SJSA1 (cell line): ENCODE results near the gene SNU13. TPM values are rescaled to one million over a fixed set of nuclear protein-coding genes. Genes with fewer than 3 reads are reported as not detected.
A peak's percentile ranks its signal among the peaks of the same experiment; 100 is the strongest.
"Not testable (repeated sequence)": the region's sequence is repeated elsewhere in the genome, so short reads cannot be mapped to it uniquely, and the experiment has no call there.

Experiments used
- DNase-seq, 2 experiments: peaks; one replicate each; pipeline ENCODE4 v3.0.0-alpha.2; 2015 to 2020; ENCODE audit warnings: low spot score in 2 of 2, low read depth in 1 of 2
- H3K27ac ChIP-seq: fragments of 250-450 bp; sonication (Bioruptor Pico); 2 replicates; pipeline ENCODE4 v1.5.1; 2020; ENCODE audit warnings: mild to moderate bottlenecking, moderate library complexity
- H3K27me3 ChIP-seq: fragments of 250-450 bp; sonication (Bioruptor Pico); replicated peaks from 2 replicates; pipeline ENCODE4 v1.5.1; 2020; ENCODE audit warnings: mild to moderate bottlenecking, moderate library complexity
- H3K36me3 ChIP-seq: fragments of 250-450 bp; sonication (Bioruptor Pico); 2 replicates; pipeline ENCODE4 v1.5.1; 2020; ENCODE audit warnings: mild to moderate bottlenecking
- H3K4me1 ChIP-seq: fragments of 250-450 bp; sonication (Bioruptor Pico); replicated peaks from 2 replicates; pipeline ENCODE4 v1.6.1; 2021; ENCODE audit warnings: mild to moderate bottlenecking
- H3K4me3 ChIP-seq: fragments of 250-450 bp; sonication (Bioruptor Pico); 2 replicates; pipeline ENCODE4 v1.5.1; 2020; ENCODE audit warnings: mild to moderate bottlenecking
- H3K9me3 ChIP-seq: fragments of 250-450 bp; sonication (Bioruptor Pico); replicated peaks from 2 replicates; pipeline ENCODE4 v1.5.1; 2020; ENCODE audit warnings: mild to moderate bottlenecking
- total RNA-seq: library from RNA; depleted of rRNA; stranded (reverse); fragments of >200 nt; shearing (Covaris generic); gene quantifications from 2 replicates; pipeline ENCODE4 v1.2.3, GENCODE V29; 2014

The SNU13 gene
- total RNA-seq, 1 experiment from 2014 or later, result 179 TPM

- peaks cover 40% of the 10 kb centered on the region for H3K36me3 ChIP-seq
- DNase-seq, result peak; percentile 92 to 99
- H3K4me1 ChIP-seq, result peaks cover 71% of the 10 kb centered on the region
- no peaks in the 10 kb centered on the region for H3K27me3 ChIP-seq
- H3K27ac ChIP-seq, result peak overlapping the region; percentile 97
- no peak overlapping the region for H3K4me3 ChIP-seq
- H3K9me3 ChIP-seq, result no peaks in the 10 kb centered on the region
These were observed 19.4 kb downstream of the SNU13 start for GRCh38 chr22:41668971-41669911.

DNA sequence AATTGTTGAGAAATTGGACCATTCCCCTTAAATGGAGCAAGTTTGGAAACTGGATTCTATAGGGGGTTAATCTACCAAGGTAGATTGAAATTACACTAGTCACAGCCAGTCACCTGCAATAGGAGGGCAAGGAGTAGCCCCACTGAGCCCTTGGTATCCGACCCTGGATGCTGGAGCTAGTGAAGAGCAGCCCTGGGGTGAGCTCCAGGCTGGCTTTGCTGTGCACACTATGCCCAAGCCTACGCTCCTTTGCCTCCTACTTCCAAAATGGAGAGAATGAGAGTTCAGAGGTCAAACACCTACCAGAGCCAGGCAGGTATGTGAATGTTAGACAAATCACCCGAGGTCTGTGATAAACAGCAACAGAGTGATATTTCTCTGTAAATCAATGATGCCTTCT is 23.7 kb downstream of the SNU13 start:
- Histone ChIP-seq H3K36me3 (peaks cover 63% of the 10 kb centered on the region), H3K9me3 (no peaks in the 10 kb centered on the region), H3K4me1 (peaks cover 36% of the 10 kb centered on the region), H3K4me3 (no peak overlapping the region), H3K27me3 (no peaks in the 10 kb centered on the region), H3K27ac (no peak overlapping the region)
- DNase-seq, result no peak

DNA sequence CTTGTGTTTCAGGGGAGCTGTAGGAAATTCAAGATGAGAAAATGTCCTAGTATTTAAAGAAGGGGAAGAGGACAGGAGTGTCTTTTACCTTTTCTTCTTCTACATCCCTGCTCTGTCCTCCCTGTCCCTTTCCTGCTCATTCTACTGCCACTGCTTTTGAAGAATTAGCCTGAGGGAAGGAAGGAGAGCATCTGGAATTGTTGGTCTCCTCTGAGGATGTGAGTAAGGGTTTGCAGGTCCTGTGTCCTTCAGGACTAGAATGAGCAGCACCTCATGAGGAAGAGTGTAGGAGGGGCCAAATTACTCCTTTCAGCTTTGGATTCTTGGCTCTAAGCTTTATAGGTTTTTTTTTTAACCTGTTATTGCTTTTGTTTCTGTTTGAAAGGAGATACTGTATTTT is 24.2 kb downstream of the SNU13 start:
- Histone ChIP-seq H3K27ac (no peak overlapping the region), H3K4me3 (no peak overlapping the region), H3K4me1 (peaks cover 31% of the 10 kb centered on the region), H3K9me3 (no peaks in the 10 kb centered on the region), H3K36me3 (peaks cover 68% of the 10 kb centered on the region), H3K27me3 (no peaks in the 10 kb centered on the region)
- DNase-seq, result no peak

DNA sequence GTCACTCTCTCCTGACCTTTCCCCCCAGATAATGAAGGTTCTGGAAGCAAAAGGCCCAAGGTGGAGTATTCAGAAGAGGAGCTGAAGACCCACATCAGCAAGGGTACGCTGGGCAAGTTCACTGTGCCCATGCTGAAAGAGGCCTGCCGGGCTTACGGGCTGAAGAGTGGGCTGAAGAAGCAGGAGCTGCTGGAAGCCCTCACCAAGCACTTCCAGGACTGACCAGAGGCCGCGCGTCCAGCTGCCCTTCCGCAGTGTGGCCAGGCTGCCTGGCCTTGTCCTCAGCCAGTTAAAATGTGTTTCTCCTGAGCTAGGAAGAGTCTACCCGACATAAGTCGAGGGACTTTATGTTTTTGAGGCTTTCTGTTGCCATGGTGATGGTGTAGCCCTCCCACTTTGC is 25.1 kb downstream of the SNU13 start:
- peaks cover 77% of the 10 kb centered on the region for H3K36me3 ChIP-seq

DNA sequence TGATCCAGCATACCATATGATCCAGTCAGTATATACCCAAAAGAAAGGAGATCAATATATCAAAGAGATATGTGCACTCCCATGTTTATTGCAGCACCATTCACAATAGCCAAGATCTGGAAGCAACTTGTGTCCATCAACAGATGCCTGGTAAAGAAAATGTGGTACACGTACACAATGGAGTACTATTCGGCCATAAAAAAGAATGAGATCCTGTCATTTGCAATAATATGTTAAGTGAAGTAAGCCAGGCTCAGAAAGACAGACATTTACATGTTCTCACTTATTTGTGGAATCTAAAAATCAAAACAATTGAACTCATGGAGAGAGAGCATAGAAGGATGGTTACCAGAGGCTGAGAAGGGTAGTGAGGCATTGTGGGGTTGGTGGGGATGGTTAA is 27.0 kb downstream of the SNU13 start:
- no peak for DNase-seq
- Histone ChIP-seq H3K4me1 (peaks cover 5% of the 10 kb centered on the region), H3K4me3 (no peak overlapping the region), H3K27me3 (no peaks in the 10 kb centered on the region), H3K36me3 (peaks cover 90% of the 10 kb centered on the region), H3K9me3 (no peaks in the 10 kb centered on the region), H3K27ac (no peak overlapping the region)

More for the DNA sequence above, 25.1 kb downstream of the SNU13 start:
- H3K27ac ChIP-seq, H3K4me3 ChIP-seq, H3K27me3 ChIP-seq, H3K9me3 ChIP-seq, DNase-seq: not testable (repeated sequence)
- peaks cover 24% of the 10 kb centered on the region for H3K4me1 ChIP-seq

GRCh38 chr22:41661088-41661487 is 27.6 kb downstream of the SNU13 start:
- Histone ChIP-seq H3K27me3 (no peaks in the 10 kb centered on the region), H3K9me3 (no peaks in the 10 kb centered on the region), H3K4me3 (no peak overlapping the region), H3K4me1 (no peaks in the 10 kb centered on the region), H3K27ac (no peak overlapping the region), H3K36me3 (peaks cover 93% of the 10 kb centered on the region)
- DNase-seq, result no peak

DNA sequence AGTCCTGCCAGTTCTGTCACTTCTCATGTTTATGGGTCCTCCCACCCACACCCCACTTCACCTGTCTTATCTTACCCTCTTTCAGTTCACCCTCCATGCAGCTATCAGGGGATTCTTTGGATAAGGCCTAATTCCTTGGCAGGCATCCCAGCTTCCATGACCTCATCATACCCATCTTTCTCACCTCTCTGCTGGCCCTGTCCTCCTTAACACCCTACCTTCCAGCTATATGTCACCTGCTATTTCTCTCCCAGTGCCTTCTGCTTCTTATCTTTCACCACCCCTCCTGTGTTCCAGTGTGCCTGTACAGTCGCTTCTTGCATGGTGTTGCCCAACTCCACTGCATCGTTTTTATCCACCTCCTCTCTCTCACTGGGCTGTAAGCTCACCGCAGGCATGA is 28.3 kb downstream of the SNU13 start:
- Histone ChIP-seq H3K27ac (no peak overlapping the region), H3K4me3 (no peak overlapping the region), H3K36me3 (peaks cover 97% of the 10 kb centered on the region), H3K27me3 (no peaks in the 10 kb centered on the region), H3K9me3 (no peaks in the 10 kb centered on the region), H3K4me1 (no peaks in the 10 kb centered on the region)
- no peak for DNase-seq

DNA sequence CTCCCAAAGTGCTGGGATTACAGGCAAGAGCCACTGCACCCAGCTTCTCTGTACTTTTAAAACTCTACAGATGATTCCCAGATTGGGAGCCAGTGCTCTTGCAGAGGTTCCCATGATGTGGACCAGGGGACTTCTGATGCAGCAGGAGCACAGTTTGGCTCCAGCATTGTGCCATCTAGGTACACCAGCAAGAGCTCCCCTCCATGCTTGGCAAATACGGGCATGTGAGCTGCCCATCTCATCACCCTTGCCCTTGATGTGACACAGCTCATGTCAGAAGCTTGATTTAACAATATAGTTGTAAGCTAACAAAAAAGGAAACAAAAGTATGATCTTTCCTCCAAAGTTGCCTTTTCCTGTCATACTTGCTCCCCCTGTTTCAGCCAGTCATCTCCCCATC is 28.7 kb downstream of the SNU13 start:
- Histone ChIP-seq H3K4me3 (no peak overlapping the region), H3K27me3 (no peaks in the 10 kb centered on the region), H3K9me3 (no peaks in the 10 kb centered on the region), H3K27ac (no peak overlapping the region), H3K4me1 (no peaks in the 10 kb centered on the region), H3K36me3 (peaks cover 97% of the 10 kb centered on the region)
- DNase-seq, result no peak

GRCh38 chr22:41658869-41659268 is 29.8 kb downstream of the SNU13 start:
- Histone ChIP-seq H3K36me3 (peaks cover 98% of the 10 kb centered on the region), H3K9me3 (no peaks in the 10 kb centered on the region), H3K4me3 (no peak overlapping the region), H3K4me1 (no peaks in the 10 kb centered on the region), H3K27ac (no peak overlapping the region), H3K27me3 (no peaks in the 10 kb centered on the region)
- no peak for DNase-seq

- Histone ChIP-seq H3K36me3 (peaks cover 98% of the 10 kb centered on the region), H3K4me1 (no peaks in the 10 kb centered on the region), H3K9me3 (no peaks in the 10 kb centered on the region), H3K27me3 (no peaks in the 10 kb centered on the region), H3K4me3 (no peak overlapping the region), H3K27ac (no peak overlapping the region)
- no peak for DNase-seq
These were observed 31.0 kb downstream of the SNU13 start for GRCh38 chr22:41657709-41658108.

- Histone ChIP-seq H3K36me3 (peaks cover 98% of the 10 kb centered on the region), H3K9me3 (no peaks in the 10 kb centered on the region), H3K4me1 (no peaks in the 10 kb centered on the region), H3K27me3 (no peaks in the 10 kb centered on the region), H3K4me3 (no peak overlapping the region), H3K27ac (no peak overlapping the region)
- no peak for DNase-seq
These were observed 32.1 kb downstream of the SNU13 start for GRCh38 chr22:41656556-41656955.

DNA sequence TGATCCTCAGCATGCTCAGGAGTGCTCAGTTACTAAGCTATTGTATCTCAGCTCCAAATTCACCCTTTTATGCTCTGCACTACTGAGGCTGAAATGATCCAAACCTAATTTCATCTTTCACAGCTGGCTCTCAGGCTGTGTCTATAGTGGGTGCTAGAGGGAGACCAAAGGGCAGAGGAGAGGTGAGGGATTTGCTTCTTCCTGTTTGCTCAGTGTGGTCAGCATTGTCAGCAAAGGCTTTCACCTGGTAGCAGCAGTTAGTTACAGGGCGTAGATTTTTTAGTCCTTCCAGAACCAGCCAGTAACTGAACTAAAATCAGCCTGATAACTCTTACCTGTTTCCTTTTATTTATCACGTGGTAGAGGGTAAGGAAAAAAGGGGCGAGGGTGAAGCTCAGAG is 34.3 kb downstream of the SNU13 start:
- no peaks in the 10 kb centered on the region for H3K27me3 ChIP-seq
- peaks cover 94% of the 10 kb centered on the region for H3K36me3 ChIP-seq
- no peak for DNase-seq
- H3K4me3 ChIP-seq, result no peak overlapping the region
- no peaks in the 10 kb centered on the region for H3K9me3 ChIP-seq
- no peak overlapping the region for H3K27ac ChIP-seq
- H3K4me1 ChIP-seq, result no peaks in the 10 kb centered on the region

GRCh38 chr22:41650821-41651220 is 37.8 kb downstream of the SNU13 start:
- DNase-seq, result no peak
- no peaks in the 10 kb centered on the region for H3K27me3 ChIP-seq
- peaks cover 92% of the 10 kb centered on the region for H3K36me3 ChIP-seq
- H3K9me3 ChIP-seq, result no peaks in the 10 kb centered on the region
- no peak overlapping the region for H3K4me3 ChIP-seq
- H3K4me1 ChIP-seq, result no peaks in the 10 kb centered on the region
- H3K27ac ChIP-seq, result no peak overlapping the region

DNA sequence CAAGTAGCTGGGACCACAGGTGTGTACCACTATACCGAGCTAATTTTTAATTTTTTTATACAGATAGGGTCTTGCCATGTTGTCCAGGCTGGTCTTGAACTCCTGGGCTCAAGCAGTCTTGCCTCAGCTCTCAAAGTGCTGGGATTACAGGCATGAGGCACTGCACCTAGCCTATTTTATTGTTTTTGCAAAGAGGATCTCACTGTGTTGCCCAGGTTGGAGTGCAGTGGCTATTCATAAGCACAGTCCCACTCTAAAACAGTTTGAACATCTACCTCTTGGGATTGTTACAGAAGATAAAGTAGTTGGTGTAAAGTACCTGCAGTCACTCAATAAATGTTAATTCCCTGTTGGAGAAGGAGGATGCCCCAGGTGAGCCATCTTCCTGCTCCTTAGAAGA is 38.4 kb downstream of the SNU13 start:
- Histone ChIP-seq H3K9me3 (no peaks in the 10 kb centered on the region), H3K27ac (no peak overlapping the region), H3K27me3 (no peaks in the 10 kb centered on the region), H3K4me3 (no peak overlapping the region), H3K4me1 (no peaks in the 10 kb centered on the region), H3K36me3 (peaks cover 92% of the 10 kb centered on the region)
- DNase-seq, result no peak
